Liver (tissue), 9 donors: ENCODE data around the gene CDK5. TPM values are rescaled to one million over a fixed set of nuclear protein-coding genes. Genes with fewer than 3 reads are reported as not detected.
"Not testable (repeated sequence)": the region's sequence is repeated elsewhere in the genome, so short reads cannot be mapped to it uniquely, and the experiment has no call there.

Experiments used
- DNase-seq: peaks from one replicate; pipeline ENCODE4 v3.0.0-alpha.2; 2017; ENCODE audit warnings: low spot score
- H3K27ac ChIP-seq, 2 donors: one replicate each; pipeline ENCODE4 v1.7.0; 2013; ENCODE audit warnings: inconsistent platforms in 2 of 2, low read length in 2 of 2, control low read depth in 1 of 2, low read depth in 1 of 2, mild to moderate bottlenecking in 1 of 2
- H3K27me3 ChIP-seq, 4 donors: one replicate each; pipeline versions ENCODE4 v1.6.1 to v1.7.0; 2013; ENCODE audit warnings: low read length in 3 of 4, inconsistent platforms in 1 of 4, mild to moderate bottlenecking in 1 of 4, moderate library complexity in 1 of 4; ENCODE audit not compliant: control insufficient read depth in 4 of 4, insufficient read depth in 4 of 4
- H3K36me3 ChIP-seq, 4 donors: one replicate each; pipeline versions ENCODE4 v1.6.1 to v1.7.0; 2013; ENCODE audit warnings: low read length in 3 of 4, mild to moderate bottlenecking in 3 of 4, low read depth in 1 of 4, moderate library complexity in 1 of 4; ENCODE audit not compliant: control insufficient read depth in 4 of 4, insufficient read depth in 3 of 4
- H3K4me1 ChIP-seq, 4 donors: one replicate each; pipeline versions ENCODE4 v1.6.1 to v1.7.0; 2013; ENCODE audit warnings: low read length in 3 of 4, mild to moderate bottlenecking in 3 of 4, moderate library complexity in 1 of 4; ENCODE audit not compliant: control insufficient read depth in 4 of 4, insufficient read depth in 4 of 4
- H3K4me3 ChIP-seq, 3 donors: one replicate each; pipeline versions ENCODE4 v1.6.1 to v1.7.0; 2013; ENCODE audit warnings: low read length in 3 of 3, control low read depth in 1 of 3, low read depth in 1 of 3, mild to moderate bottlenecking in 1 of 3
- H3K9ac ChIP-seq, 2 donors: one replicate each; pipeline ENCODE4 v1.7.0; 2013; ENCODE audit warnings: low read length in 2 of 2, mild to moderate bottlenecking in 2 of 2, moderate library complexity in 2 of 2, control low read depth in 1 of 2, low read depth in 1 of 2
- H3K9me3 ChIP-seq, 4 donors: one replicate each; pipeline versions ENCODE4 v1.6.1 to v1.7.0; 2013; ENCODE audit warnings: low read length in 3 of 4; ENCODE audit not compliant: control insufficient read depth in 4 of 4
- FOXA1 ChIP-seq: IDR thresholded peaks from 2 replicates; pipeline ENCODE4 v1.6.1; 2016; ENCODE audit warnings: antibody characterized with exemption
- FOXA2 ChIP-seq: IDR thresholded peaks from 2 replicates; pipeline ENCODE4 v1.6.1; 2016; ENCODE audit warnings: antibody characterized with exemption
- HNF4A ChIP-seq, 2 donors: conservative IDR thresholded peaks; 2 replicates each; pipeline ENCODE4 v1.6.1; 2016; ENCODE audit warnings: antibody characterized with exemption in 2 of 2, mild to moderate bottlenecking in 2 of 2
- HNF4G ChIP-seq: IDR thresholded peaks from 2 replicates; pipeline ENCODE4 v1.6.1; 2016; ENCODE audit warnings: antibody characterized with exemption
- JUND ChIP-seq, 2 donors: IDR thresholded peaks; 2 replicates each; pipeline ENCODE4 v1.6.1; 2016; ENCODE audit warnings: antibody characterized with exemption in 2 of 2
- NR2F2 ChIP-seq: IDR thresholded peaks from 2 replicates; pipeline ENCODE4 v1.6.1; 2016; ENCODE audit warnings: antibody characterized with exemption
- RAD21 ChIP-seq, 2 donors: IDR thresholded peaks; 2 replicates each; pipeline ENCODE4 v1.6.1; 2016; ENCODE audit warnings: antibody characterized with exemption in 2 of 2, mild to moderate bottlenecking in 2 of 2
- RXRA ChIP-seq, 2 donors: IDR thresholded peaks; 2 replicates each; pipeline ENCODE4 v1.6.1; 2017 to 2018; ENCODE audit warnings: antibody characterized with exemption in 2 of 2, mild to moderate bottlenecking in 1 of 2
- SP1 ChIP-seq: IDR thresholded peaks from 2 replicates; pipeline ENCODE4 v1.6.1; 2018; ENCODE audit warnings: antibody characterized with exemption, mild to moderate bottlenecking
- TAF1 ChIP-seq: conservative IDR thresholded peaks from 2 replicates; pipeline ENCODE4 v1.6.1; 2016; ENCODE audit warnings: antibody characterized with exemption, mild to moderate bottlenecking
- WGBS: extraction: QIAGEN DNeasy Blood & Tissue Kit; methylation state at CpG from one replicate; pipeline ENCODE4 v1.1.7; 2013; 5-methylcytosine and 5-hydroxymethylcytosine counted together
- polyA plus RNA-seq, 2 donors: library from polyadenylated mRNA; stranded (reverse) in 1 of 2; unstranded in 1 of 2; fragments of 200-250 nt in 1 of 2; fragments of >200 nt in 1 of 2; fragmentation: Nextera tagmentation in 1 of 2; extraction: Ambion mirVana in 1 of 2; gene quantifications; one replicate each; pipeline versions ENCODE4 v1.2.1 to v1.2.3, GENCODE V29; 2013 to 2015
- total RNA-seq, 2 donors: library from RNA; depleted of rRNA; stranded (reverse); fragments of >200 nt; gene quantifications; one replicate each; pipeline ENCODE4 v1.2.3, GENCODE V29; 2014
- TF ChIP-seq, protein P1 (sequence below): IDR thresholded peaks from 2 replicates; pipeline ENCODE4 v1.6.1; 2016; ENCODE audit warnings: antibody characterized with exemption
- TF ChIP-seq, protein P2 (sequence below): IDR thresholded peaks from 2 replicates; pipeline ENCODE4 v1.6.1; 2016; ENCODE audit warnings: antibody characterized with exemption
- TF ChIP-seq, protein P3 (sequence below): IDR thresholded peaks from 2 replicates; pipeline ENCODE4 v1.6.1; 2016; ENCODE audit warnings: antibody characterized with exemption
- donor health status: healthy.
- donor health status: healthy.
- donor health status: healthy.
- donor health status: healthy.
- donor health status: healthy.

The CDK5 gene
- total and polyA plus RNA-seq, 4 donors, result 4.0 to 9.0 (median 7.4) TPM

DNA sequence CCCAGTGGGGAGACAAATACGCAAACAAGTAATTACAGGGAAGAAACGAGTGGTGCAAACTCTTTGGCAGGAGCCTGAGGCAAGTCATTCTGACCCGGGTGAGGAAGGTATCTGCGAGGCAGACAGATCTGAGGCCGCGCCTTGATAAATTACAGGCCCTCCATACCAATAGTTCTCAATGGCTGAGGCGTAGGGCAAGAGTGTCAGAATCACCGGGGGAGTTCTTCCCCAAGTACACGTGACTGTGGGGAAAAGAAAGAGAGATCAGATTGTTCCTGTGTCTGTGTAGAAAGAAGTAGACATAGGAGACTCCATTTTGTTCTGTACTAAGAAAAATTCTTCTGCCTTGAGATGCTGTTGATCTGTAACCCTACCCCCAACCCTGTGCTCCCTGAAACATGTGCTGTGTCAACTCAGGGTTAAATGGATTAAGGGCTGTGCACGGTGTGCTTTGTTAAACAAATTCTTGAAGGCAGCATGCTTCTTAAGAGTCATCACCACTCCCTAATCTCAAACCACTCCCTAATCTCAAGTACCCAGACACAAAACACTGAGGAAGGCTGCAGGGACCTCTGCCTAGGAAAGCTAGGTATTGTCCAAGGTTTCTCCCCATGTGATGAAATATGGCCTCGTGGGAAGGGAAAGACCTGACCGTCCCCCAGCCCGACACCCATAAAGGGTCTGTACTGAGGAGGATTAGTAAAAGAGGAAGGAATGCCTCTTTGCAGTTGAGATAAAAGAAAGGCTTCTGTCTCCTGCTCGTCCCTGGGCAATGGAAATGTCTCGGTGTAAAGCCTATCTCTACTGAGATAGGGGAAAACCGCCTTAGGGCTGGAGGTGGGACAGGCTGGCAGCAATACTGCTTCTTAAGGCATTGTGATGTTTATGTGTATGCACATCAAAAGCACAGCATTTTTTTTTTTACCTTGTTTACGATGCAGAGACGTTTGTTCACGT, 30.6 kb downstream of the CDK5 start:
- DNase-seq, result not testable (repeated sequence)
- WGBS, result 48% methylated on average over 19 of the region's 19 CpGs

DNA sequence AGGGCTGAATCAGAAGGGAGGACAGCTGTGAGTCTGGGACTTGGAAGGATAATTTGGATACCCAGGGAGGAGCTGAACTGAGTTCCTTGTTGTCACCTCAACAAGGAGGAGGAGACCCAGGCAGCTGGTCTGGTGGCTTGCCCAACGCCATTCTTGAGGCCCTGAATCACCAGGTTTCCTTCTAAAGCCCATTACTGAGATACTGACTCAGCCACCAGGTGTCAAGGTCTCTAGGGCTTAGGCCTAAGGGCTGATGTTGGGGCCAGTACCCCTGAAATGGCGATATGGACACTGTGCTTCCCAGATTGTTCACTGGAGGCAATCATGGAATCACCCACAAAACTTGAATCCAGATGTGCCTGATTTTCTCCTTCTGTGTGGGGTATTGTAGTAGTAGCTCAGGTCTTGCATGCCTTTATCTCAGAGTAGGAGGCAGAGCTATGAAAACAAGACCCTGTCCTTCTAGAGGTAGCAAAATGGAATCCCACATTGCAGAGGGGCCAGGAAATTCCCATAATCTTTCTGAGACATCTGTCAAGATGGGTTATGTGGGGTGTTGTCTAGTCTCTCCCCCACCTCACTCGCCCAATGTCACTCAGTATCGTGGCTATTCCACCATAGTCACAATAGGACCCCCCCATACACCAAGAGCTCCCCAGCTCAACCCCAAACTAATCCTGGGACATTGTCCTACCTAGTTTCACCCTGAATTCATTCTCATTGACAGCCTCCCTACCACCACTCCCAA, 31.6 kb downstream of the CDK5 start:
- TF ChIP-seq FOXA2 (no peak), SP1 (no peak)
- TF ChIP-seq, protein P1, sequence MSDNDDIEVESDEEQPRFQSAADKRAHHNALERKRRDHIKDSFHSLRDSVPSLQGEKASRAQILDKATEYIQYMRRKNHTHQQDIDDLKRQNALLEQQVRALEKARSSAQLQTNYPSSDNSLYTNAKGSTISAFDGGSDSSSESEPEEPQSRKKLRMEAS, result no peak
- H3K4me1 ChIP-seq, result peaks cover 5 to 10% (median 8%) of the 10 kb centered on the region in 4 donors
- H3K27me3 ChIP-seq, result no peaks in the 10 kb centered on the region
- WGBS, result 87% methylated on average over 4 of the region's 4 CpGs
- no peak overlapping the region for H3K9ac ChIP-seq
- DNase-seq, result no peak
- no peaks in the 10 kb centered on the region for H3K9me3 ChIP-seq
- no peak overlapping the region for H3K4me3 ChIP-seq
- H3K27ac ChIP-seq, result no peak overlapping the region
- no peaks in the 10 kb centered on the region for H3K36me3 ChIP-seq

More for the DNA sequence above, 30.6 kb downstream of the CDK5 start:
- H3K4me3 ChIP-seq, H3K9ac ChIP-seq, H3K27me3 ChIP-seq, H3K27ac ChIP-seq, H3K9me3 ChIP-seq, H3K36me3 ChIP-seq: not testable (repeated sequence)
- peaks cover 5 to 10% (median 8%) of the 10 kb centered on the region in 4 donors for H3K4me1 ChIP-seq

DNA sequence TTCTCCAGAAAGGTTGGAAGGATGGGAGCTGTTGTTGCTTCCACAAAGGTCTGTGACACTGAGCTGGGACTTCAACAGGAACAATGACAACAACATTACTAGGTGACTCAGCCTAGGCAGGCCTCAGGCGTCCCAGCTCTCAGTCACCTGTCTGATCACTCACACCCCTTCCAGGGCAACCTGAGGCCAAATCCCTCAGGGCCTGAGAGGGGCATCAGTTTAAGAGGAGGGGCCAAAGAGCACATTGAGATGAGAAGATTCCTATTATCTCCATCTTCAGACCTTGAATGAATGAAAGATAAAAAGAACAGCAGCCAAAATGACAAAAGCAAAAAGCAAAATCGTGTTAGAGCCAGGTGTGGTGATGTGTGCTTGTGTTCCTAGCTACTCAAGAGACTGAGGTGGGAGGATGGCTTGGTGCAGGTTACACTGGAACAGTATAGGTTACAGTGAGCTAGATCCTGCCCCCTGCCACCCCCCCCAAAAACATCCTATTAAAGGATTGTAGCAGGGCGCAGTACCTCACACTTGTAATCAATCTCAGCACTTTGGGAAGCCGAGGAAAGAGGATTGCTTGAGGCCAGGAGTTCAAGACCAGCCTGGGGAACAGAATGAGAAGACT, 33.2 kb downstream of the CDK5 start, which contains the start of gene ATG9B:
Gene ATG9B (minus strand): TSS at position 60 of the 622 bp plus-strand sequence. CDS start 71 bp downstream, outside the sequence.
- Histone ChIP-seq H3K27ac (no peak within 1 kb of the TSS), H3K9me3 (no peaks in the 10 kb centered on the region), H3K9ac (no peak within 1 kb of the TSS), H3K4me1 (peaks cover 5 to 10% (median 8%) of the 10 kb centered on the region in 4 donors), H3K4me3 (no peak within 1 kb of the TSS), H3K27me3 (no peaks in the 10 kb centered on the region), H3K36me3 (no peaks in the 10 kb centered on the region)
- no peak for DNase-seq
- WGBS, result 82% methylated on average over 4 of the region's 4 CpGs
- TF ChIP-seq JUND (IDR thresholded peaks at IDR 0.05) (no peak), RAD21 (IDR thresholded peaks at IDR 0.05) (no peak), RXRA (IDR thresholded peaks at IDR 0.05) (no peak), HNF4A (conservative IDR thresholded peaks at IDR 0.05) (no peak), HNF4G (no peak), FOXA1 (no peak), TAF1 (no peak), NR2F2 (no peak), SP1 (no peak)
- TF ChIP-seq, protein P2, sequence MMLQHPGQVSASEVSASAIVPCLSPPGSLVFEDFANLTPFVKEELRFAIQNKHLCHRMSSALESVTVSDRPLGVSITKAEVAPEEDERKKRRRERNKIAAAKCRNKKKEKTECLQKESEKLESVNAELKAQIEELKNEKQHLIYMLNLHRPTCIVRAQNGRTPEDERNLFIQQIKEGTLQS, result no peak
- TF ChIP-seq, protein P1, result no peak
- TF ChIP-seq, protein P3, sequence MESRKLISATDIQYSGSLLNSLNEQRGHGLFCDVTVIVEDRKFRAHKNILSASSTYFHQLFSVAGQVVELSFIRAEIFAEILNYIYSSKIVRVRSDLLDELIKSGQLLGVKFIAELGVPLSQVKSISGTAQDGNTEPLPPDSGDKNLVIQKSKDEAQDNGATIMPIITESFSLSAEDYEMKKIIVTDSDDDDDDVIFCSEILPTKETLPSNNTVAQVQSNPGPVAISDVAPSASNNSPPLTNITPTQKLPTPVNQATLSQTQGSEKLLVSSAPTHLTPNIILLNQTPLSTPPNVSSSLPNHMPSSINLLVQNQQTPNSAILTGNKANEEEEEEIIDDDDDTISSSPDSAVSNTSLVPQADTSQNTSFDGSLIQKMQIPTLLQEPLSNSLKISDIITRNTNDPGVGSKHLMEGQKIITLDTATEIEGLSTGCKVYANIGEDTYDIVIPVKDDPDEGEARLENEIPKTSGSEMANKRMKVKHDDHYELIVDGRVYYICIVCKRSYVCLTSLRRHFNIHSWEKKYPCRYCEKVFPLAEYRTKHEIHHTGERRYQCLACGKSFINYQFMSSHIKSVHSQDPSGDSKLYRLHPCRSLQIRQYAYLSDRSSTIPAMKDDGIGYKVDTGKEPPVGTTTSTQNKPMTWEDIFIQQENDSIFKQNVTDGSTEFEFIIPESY, result no peak
